ENCODE results near the gene ABLIM2.

Gene ABLIM2

GRCh38 chr4:8099981-8100464 is 58.6 kb downstream of the ABLIM2 start:
- DNase-seq: no peak

- DNase-seq: no peak
These were observed 60.1 kb downstream of the ABLIM2 start for GRCh38 chr4:8098506-8098905.

GRCh38 chr4:8097721-8098345 is 60.8 kb downstream of the ABLIM2 start:
- DNase-seq: no peak

- no peak for DNase-seq
These were observed 61.5 kb downstream of the ABLIM2 start for GRCh38 chr4:8097141-8097541.

- DNase-seq: no peak
These were observed 61.9 kb downstream of the ABLIM2 start for GRCh38 chr4:8096690-8097061.

- no peak for DNase-seq
These were observed 62.5 kb downstream of the ABLIM2 start for GRCh38 chr4:8095956-8096689.

- no peak for DNase-seq
These were observed 64.9 kb downstream of the ABLIM2 start for GRCh38 chr4:8093587-8094274.

- no peak for DNase-seq
These were observed 66.3 kb downstream of the ABLIM2 start for GRCh38 chr4:8092282-8092681.

GRCh38 chr4:8090744-8091301 is 67.8 kb downstream of the ABLIM2 start:
- DNase-seq: no peak

GRCh38 chr4:8090312-8090711 is 68.3 kb downstream of the ABLIM2 start:
- no peak for DNase-seq

- DNase-seq: no peak
These were observed 68.8 kb downstream of the ABLIM2 start for GRCh38 chr4:8089862-8090261.

- no peak for DNase-seq
These were observed 69.6 kb downstream of the ABLIM2 start for GRCh38 chr4:8088966-8089491.

GRCh38 chr4:8087921-8088495 is 70.6 kb downstream of the ABLIM2 start:
- DNase-seq: no peak

- no peak for DNase-seq
These were observed 71.7 kb downstream of the ABLIM2 start for GRCh38 chr4:8086783-8087445.

GRCh38 chr4:8085491-8086117 is 73.0 kb downstream of the ABLIM2 start:
- no peak for DNase-seq

GRCh38 chr4:8084712-8085490 is 73.7 kb downstream of the ABLIM2 start:
- no peak for DNase-seq

GRCh38 chr4:8084031-8084660 is 74.5 kb downstream of the ABLIM2 start:
- no peak for DNase-seq

- no peak for DNase-seq
These were observed 75.4 kb downstream of the ABLIM2 start for GRCh38 chr4:8083086-8083825.

GRCh38 chr4:8082517-8083055 is 76.0 kb downstream of the ABLIM2 start:
- no peak for DNase-seq
